GM19193 (cell line): ENCODE data around the gene ABLIM1.

Experiments
- POLR2A ChIP-seq: IDR thresholded peaks from 4 replicates; pipeline ENCODE4 v1.6.1; 2011; ENCODE audit not compliant: insufficient read depth, insufficient read length; ENCODE audit errors: extremely low read depth

The ABLIM1 gene

GRCh38 chr10:114658175-114658574 is at the start of gene ABLIM1:
TSS of gene ABLIM1 (minus strand) at chr10:114658275. CDS start at chr10:114658200, 75 bp downstream.
- TF ChIP-seq POLR2A: no peak

GRCh38 chr10:114706458-114707055 is 48.5 kb upstream of the ABLIM1 start:
- no peak for TF ChIP-seq POLR2A

GRCh38 chr10:114704679-114705078 is 46.6 kb upstream of the ABLIM1 start:
- TF ChIP-seq POLR2A: no peak

GRCh38 chr10:114703377-114704107 is 45.5 kb upstream of the ABLIM1 start:
- TF ChIP-seq POLR2A: no peak

- TF ChIP-seq POLR2A: no peak
These were observed 40.4 kb upstream of the ABLIM1 start for GRCh38 chr10:114698271-114699061.

DNA sequence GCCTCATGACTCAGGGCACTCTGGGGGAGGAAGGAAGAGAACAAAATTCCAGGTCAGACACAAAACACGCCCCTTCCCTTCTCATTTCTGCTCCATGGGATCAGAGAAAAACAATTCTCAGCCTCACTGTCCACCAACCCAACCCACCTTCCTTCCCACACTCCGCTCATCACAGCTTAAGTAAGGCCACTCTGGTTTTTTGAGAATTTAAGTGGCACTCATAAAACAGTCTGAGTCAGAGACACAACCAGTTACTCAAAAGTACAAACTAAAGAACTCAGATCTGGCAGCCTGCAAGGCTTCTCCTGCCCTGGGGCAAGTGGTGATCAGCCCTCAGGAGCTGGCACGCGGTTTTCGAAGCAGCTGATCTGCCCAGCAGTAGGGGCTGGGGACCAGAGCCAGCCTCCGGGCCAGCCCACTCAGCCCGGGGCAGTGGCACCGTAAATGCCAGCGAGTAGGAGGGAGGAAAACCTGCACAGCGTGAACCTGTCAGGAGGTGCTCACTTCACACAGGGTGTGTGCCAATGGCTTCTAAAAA is 39.1 kb upstream of the ABLIM1 start:
- no peak for TF ChIP-seq POLR2A

GRCh38 chr10:114694752-114695151 is 36.7 kb upstream of the ABLIM1 start:
- no peak for TF ChIP-seq POLR2A

DNA sequence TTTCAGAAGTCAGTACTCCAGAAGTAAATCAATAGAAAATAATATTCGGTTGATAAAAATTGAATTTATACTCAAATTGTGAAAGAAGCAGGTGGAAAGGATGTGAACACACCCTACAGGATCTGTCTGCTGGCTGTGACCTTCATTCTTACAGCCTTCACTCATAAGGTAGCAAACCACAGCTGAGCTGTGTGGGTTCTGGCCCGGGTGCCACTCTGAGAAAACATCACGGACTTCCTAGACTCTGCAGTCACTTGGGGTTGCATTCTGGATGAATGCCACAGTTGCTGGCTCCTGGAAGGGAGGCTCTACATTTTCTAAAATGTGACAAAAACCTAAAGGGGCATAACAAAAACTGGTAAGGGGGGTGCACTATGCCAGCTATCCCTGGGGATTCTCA is 36.0 kb upstream of the ABLIM1 start:
- TF ChIP-seq POLR2A: no peak

DNA sequence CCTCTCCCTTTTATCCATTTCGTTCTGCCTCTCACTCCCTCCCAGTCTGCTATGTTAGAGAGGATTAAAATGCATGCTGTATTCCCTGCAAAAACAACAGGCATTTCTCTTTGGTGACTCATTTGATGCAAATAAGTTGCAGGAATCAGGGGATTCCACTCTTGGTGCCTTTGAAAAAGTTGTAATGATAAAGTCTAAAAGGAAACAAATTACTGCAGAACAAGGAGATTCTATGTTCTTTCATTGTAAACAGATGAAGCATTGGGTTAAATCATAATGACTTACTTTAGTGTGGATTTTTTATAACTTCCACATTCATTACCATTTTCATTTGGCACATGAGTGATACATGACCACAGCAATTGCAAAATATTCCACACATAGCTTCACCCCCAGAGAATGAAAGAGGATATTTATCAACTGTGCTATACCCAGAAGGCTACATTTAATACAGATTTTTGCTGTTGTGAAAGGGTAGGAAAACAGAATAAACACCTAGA is 33.4 kb upstream of the ABLIM1 start:
- TF ChIP-seq POLR2A: no peak

DNA sequence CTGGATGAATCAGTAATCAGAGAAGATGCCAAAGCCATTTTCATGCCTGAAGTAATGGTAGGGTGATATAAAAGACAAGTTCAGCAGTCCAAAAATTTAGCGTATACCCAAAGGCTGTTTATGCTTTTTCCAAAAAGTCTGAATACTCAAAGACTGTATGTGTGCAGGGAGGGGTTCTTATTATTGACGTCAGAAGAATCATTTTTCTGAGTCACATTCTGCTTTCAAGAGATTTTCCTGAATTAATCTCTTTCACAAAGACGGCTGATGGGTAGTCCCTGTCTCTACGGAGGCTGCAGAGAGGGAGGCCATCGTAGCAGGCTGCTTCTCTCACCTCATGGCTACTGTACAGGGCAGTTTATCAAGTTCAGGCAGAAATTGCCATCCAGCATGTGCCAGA is 30.7 kb upstream of the ABLIM1 start:
- no peak for TF ChIP-seq POLR2A

DNA sequence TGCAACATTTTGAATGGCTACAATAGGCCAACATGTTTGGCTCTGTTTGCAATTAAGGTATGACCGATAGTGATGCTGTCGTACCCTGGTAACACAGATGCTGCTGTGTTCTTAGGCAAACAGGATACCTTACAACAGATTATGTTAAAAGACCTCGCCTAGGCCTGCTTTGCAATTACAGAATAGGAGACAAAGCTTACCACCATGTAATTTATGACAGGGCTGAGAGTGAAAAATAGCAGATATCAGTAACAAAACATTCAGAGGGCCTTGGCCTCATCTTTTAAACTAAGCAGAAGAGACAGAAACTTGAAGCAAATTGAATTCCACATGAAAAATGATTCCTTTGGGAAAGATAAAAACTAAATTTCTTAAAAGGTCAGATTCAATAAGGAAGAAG is 29.4 kb upstream of the ABLIM1 start:
- no peak for TF ChIP-seq POLR2A

- TF ChIP-seq POLR2A: no peak
These were observed 27.9 kb upstream of the ABLIM1 start for GRCh38 chr10:114686013-114686412.

GRCh38 chr10:114685456-114685855 is 27.4 kb upstream of the ABLIM1 start:
- no peak for TF ChIP-seq POLR2A

- no peak for TF ChIP-seq POLR2A
These were observed 26.7 kb upstream of the ABLIM1 start for GRCh38 chr10:114684822-114685209.
